ENCODE data around the gene KLF6.
A peak's percentile ranks its signal among the peaks of the same experiment; 100 is the strongest.

The KLF6 gene

DNA sequence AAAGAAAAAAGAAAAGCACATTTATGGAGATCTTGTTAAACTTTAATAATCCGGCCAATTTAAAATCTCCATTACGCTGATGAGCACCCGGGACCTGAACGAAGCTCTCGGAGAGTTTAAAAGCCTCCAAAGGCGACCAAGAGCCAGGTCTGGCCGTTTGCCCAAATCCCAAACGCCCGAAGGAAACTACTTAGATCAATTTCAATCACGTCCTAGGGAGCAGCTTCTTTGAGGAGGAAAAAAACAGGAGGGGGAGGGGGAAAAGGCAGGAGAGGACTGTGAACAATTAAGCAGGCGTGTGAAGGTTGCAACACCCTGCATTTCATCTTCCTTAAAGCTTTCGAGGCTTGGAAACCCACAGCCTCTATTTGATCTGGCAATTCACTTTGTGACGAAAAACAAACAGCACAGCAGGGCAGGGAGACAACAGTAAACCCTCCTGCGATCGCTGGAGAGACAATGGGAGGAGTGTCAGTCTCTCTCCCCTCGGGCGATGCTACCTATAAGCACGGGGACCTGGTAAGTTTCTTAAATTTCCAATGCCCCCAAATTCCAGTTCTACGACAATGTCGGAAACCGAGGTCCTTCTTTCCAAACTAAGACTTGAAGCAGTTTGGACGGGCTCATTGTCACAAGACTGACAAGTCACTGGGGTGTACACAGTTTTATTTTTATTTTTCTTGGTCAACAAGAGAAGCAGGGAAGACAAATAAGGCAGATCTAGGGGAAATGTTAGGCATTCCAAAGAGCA lies 1.2 kb downstream of the KLF6 start (continued):
- TF ChIP-seq, protein P1, sequence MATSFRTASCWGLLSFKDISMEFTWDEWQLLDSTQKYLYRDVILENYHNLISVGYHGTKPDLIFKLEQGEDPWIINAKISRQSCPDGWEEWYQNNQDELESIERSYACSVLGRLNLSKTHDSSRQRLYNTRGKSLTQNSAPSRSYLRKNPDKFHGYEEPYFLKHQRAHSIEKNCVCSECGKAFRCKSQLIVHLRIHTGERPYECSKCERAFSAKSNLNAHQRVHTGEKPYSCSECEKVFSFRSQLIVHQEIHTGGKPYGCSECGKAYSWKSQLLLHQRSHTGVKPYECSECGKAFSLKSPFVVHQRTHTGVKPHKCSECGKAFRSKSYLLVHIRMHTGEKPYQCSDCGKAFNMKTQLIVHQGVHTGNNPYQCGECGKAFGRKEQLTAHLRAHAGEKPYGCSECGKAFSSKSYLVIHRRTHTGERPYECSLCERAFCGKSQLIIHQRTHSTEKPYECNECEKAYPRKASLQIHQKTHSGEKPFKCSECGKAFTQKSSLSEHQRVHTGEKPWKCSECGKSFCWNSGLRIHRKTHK (tag by site-specific recombination; IDR thresholded peaks at IDR 0.05) = no peak
- TF ChIP-seq ZNF146 (tag by site-specific recombination; IDR thresholded peaks at IDR 0.05) (no peak), ZNF785 (tag by site-specific recombination; IDR thresholded peaks at IDR 0.05) (no peak), ZNF302 (tag by site-specific recombination; IDR thresholded peaks at IDR 0.05; ENCODE audit: low read depth) (no peak), YY2 (tag by site-specific recombination; IDR thresholded peaks at IDR 0.05) (no peak), ZNF792 (tag by site-specific recombination; IDR thresholded peaks at IDR 0.05) (no peak), ZNF239 (tag by site-specific recombination; IDR thresholded peaks at IDR 0.05) (no peak), ZNF391 (tag by site-specific recombination; IDR thresholded peaks at IDR 0.05; ENCODE audit: borderline replicate concordance, low read depth) (no peak), ZNF548 (tag by site-specific recombination; IDR thresholded peaks at IDR 0.05) (no peak), GLI4 (tag by site-specific recombination; IDR thresholded peaks at IDR 0.05) (no peak), ZNF335 (tag by site-specific recombination; conservative IDR thresholded peaks at IDR 0.05) (no peak), HOXC10 (CRISPR knock-in tag; IDR thresholded peaks at IDR 0.05) (no peak), ZNF341 (tag by site-specific recombination; IDR thresholded peaks at IDR 0.05; ENCODE audit: low read depth) (0 out of 2 replicates have a peak, but pooled peaks have one; percentile 12), ZBTB20 (tag by site-specific recombination; IDR thresholded peaks at IDR 0.05) (no peak), ZNF621 (tag by site-specific recombination; IDR thresholded peaks at IDR 0.05) (no peak), IKZF3 (tag by site-specific recombination; IDR thresholded peaks at IDR 0.05) (peak; percentile 79), ZNF600 (tag by site-specific recombination; IDR thresholded peaks at IDR 0.05) (no peak), KLF1 (tag by site-specific recombination; IDR thresholded peaks at IDR 0.05) (no peak), ZNF777 (tag by site-specific recombination; IDR thresholded peaks at IDR 0.05; ENCODE audit: borderline replicate concordance) (no peak), ZNF37A (tag by site-specific recombination; IDR thresholded peaks at IDR 0.05) (no peak), ZNF530 (tag by site-specific recombination; IDR thresholded peaks at IDR 0.05; ENCODE audit: low read depth) (no peak), ZNF132 (tag by site-specific recombination; IDR thresholded peaks at IDR 0.05; ENCODE audit: borderline replicate concordance) (no peak), ZNF596 (tag by site-specific recombination; IDR thresholded peaks at IDR 0.05) (peak; percentile 70; the same call in 1 of the 2 replicates), ZNF248 (tag by site-specific recombination; IDR thresholded peaks at IDR 0.05) (no peak), ZIC2 (tag by site-specific recombination; IDR thresholded peaks at IDR 0.05) (peak; percentile 89), TRIM28 (IDR thresholded peaks at IDR 0.05; ENCODE audit: borderline replicate concordance, low read length) (peak; percentile 59; the same call in 1 of the 2 replicates), ZNF561 (tag by site-specific recombination; IDR thresholded peaks at IDR 0.05; ENCODE audit: borderline replicate concordance) (peak; percentile 88), OSR2 (tag by site-specific recombination; IDR thresholded peaks at IDR 0.05) (peak; percentile 93), REPIN1 (tag by site-specific recombination; IDR thresholded peaks at IDR 0.05; ENCODE audit: low read depth) (no peak), ZNF768 (tag by site-specific recombination; IDR thresholded peaks at IDR 0.05) (no peak), ZNF19 (tag by site-specific recombination; IDR thresholded peaks at IDR 0.05; ENCODE audit: low read depth) (no peak), ZNF626 (tag by site-specific recombination; IDR thresholded peaks at IDR 0.05) (no peak), ZNF791 (tag by site-specific recombination; IDR thresholded peaks at IDR 0.05) (no peak)
- TF ChIP-seq, protein P2, sequence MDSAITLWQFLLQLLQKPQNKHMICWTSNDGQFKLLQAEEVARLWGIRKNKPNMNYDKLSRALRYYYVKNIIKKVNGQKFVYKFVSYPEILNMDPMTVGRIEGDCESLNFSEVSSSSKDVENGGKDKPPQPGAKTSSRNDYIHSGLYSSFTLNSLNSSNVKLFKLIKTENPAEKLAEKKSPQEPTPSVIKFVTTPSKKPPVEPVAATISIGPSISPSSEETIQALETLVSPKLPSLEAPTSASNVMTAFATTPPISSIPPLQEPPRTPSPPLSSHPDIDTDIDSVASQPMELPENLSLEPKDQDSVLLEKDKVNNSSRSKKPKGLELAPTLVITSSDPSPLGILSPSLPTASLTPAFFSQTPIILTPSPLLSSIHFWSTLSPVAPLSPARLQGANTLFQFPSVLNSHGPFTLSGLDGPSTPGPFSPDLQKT (IDR thresholded peaks at IDR 0.05; ENCODE audit: borderline replicate concordance, low read depth, low read length) = no peak
- TF ChIP-seq, protein P3, sequence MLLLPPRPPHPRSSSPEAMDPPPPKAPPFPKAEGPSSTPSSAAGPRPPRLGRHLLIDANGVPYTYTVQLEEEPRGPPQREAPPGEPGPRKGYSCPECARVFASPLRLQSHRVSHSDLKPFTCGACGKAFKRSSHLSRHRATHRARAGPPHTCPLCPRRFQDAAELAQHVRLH (tag by site-specific recombination; IDR thresholded peaks at IDR 0.05) = no peak; the same call in 1 of the 2 replicates
- TF ChIP-seq, protein P4, sequence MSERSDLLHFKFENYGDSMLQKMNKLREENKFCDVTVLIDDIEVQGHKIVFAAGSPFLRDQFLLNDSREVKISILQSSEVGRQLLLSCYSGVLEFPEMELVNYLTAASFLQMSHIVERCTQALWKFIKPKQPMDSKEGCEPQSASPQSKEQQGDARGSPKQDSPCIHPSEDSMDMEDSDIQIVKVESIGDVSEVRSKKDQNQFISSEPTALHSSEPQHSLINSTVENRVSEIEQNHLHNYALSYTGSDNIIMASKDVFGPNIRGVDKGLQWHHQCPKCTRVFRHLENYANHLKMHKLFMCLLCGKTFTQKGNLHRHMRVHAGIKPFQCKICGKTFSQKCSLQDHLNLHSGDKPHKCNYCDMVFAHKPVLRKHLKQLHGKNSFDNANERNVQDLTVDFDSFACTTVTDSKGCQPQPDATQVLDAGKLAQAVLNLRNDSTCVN (tag by site-specific recombination; optimal IDR thresholded peaks at IDR 0.05) = peak; percentile 2
- TF ChIP-seq, protein P5, sequence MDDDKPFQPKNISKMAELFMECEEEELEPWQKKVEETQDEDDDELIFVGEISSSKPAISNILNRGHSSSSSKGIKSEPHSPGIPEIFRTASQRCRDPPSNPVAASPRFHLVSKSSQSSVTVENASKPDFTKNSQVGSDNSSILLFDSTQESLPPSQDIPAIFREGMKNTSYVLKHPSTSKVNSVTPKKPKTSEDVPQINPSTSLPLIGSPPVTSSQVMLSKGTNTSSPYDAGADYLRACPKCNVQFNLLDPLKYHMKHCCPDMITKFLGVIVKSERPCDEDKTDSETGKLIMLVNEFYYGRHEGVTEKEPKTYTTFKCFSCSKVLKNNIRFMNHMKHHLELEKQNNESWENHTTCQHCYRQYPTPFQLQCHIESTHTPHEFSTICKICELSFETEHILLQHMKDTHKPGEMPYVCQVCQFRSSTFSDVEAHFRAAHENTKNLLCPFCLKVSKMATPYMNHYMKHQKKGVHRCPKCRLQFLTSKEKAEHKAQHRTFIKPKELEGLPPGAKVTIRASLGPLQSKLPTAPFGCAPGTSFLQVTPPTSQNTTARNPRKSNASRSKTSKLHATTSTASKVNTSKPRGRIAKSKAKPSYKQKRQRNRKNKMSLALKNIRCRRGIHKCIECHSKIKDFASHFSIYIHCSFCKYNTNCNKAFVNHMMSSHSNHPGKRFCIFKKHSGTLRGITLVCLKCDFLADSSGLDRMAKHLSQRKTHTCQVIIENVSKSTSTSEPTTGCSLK (tag by site-specific recombination; IDR thresholded peaks at IDR 0.05) = no peak
